ENCODE measurements around the gene ZNF579.
A peak's percentile ranks its signal among the peaks of the same experiment; 100 is the strongest.

ZNF579 gene

DNA sequence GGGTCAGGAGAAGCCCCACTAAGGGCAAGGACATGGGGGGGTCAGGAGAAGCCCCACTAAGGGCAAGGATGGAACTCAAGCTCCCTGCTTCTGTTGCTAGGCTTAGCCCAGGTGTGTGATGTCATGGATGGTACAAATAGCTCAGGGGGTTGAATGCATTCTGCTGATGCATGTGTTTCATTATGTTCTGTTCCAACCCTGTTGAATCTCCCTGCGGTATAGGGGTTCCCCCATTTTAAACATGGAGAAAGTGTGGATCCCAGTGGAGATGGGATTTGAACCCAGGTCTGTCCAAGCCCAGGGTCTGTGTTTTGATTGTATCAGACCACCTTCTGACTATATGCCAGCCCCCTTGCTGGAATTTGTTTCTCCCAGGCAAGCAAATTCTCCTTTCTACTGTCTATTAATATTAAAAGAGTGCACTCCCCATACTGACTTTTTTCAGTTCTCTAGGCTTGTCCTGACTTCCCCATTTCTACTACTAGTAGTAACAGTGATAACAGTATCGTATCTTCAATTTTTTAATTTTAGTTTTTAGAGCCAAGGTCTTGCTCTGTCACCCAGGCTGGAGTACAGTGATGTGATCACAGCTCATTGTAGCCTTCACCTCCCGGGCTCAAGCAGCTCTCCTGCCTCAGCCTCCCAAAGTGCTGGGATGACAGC is 31.5 kb upstream of the ZNF579 start:
- TF ChIP-seq, protein P1, sequence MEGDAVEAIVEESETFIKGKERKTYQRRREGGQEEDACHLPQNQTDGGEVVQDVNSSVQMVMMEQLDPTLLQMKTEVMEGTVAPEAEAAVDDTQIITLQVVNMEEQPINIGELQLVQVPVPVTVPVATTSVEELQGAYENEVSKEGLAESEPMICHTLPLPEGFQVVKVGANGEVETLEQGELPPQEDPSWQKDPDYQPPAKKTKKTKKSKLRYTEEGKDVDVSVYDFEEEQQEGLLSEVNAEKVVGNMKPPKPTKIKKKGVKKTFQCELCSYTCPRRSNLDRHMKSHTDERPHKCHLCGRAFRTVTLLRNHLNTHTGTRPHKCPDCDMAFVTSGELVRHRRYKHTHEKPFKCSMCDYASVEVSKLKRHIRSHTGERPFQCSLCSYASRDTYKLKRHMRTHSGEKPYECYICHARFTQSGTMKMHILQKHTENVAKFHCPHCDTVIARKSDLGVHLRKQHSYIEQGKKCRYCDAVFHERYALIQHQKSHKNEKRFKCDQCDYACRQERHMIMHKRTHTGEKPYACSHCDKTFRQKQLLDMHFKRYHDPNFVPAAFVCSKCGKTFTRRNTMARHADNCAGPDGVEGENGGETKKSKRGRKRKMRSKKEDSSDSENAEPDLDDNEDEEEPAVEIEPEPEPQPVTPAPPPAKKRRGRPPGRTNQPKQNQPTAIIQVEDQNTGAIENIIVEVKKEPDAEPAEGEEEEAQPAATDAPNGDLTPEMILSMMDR (IDR thresholded peaks at IDR 0.05; ENCODE audit: low read depth, low read length), result no peak
- DNase-seq (ENCODE audit: low read depth in 2 of 2), result no peak
- no peak overlapping the region for H3K4me3 ChIP-seq (replicated peaks in 1 of 2; ENCODE audit: low read depth in 2 of 2, low read length in 2 of 2)

DNA sequence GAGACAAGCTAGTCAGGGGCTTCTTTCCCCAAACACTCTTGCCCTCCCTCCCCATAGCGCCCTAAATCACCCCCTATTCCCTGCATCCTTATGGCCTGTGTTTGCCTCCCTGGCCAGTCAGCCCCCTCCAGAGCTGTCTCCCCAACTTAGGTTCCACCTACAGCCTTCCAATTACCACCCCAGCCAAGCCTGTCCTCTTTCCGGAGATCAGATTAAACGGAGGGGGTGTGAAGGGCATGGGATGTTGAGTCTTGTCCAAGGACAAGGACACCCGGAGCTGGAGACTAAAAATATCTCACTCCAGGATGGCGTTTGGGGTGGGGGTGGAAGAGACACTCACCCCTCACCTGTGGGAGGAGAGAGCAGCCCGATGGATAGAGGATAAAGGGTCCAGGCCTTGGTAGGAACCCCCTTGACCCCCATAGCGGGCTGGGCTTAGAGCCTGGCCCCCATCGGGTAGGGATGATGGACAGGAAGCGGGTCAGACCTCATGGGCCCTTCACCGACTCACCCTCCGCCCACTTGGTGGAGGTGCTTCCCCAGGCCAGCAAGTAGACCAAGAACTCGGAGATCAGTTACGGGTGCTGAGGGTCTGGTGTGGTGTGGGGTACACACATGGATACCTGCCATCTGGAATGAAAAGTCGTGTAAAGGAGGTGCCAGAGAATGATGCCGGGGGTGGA is 30.8 kb upstream of the ZNF579 start:
- no peak overlapping the region for H3K4me3 ChIP-seq (replicated peaks in 1 of 2; ENCODE audit: low read depth in 2 of 2, low read length in 2 of 2)
- DNase-seq (ENCODE audit: low read depth in 2 of 2), result no peak
- TF ChIP-seq, protein P1 (IDR thresholded peaks at IDR 0.05; ENCODE audit: low read depth, low read length), result no peak

GRCh38 chr19:55609326-55609725 is 28.7 kb upstream of the ZNF579 start:
- no peak for DNase-seq (ENCODE audit: low read depth in 2 of 2)
- H3K4me3 ChIP-seq (replicated peaks in 1 of 2; ENCODE audit: low read depth in 2 of 2, low read length in 2 of 2), result no peak overlapping the region
- TF ChIP-seq, protein P1 (IDR thresholded peaks at IDR 0.05; ENCODE audit: low read depth, low read length), result no peak

DNA sequence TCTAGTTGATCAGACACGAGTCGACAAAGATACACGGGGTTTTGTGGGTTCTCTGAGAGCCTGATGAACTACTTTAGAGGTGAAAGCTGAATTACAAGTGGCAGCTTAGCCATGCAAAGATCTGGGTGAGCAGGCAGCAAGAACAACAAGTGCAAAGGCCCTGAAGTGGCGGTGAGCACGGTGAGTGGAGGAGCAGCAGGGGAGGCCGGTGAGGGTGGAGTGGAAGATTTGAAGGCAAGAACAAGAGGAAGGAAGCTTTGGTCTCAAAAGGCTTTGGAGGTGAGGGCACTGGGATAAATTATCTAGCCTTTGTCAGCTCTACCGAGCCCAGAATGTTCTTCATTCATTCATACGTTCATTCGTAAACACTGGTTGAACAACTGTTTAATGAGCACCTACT is 26.2 kb upstream of the ZNF579 start:
- DNase-seq (ENCODE audit: low read depth in 2 of 2), result no peak
- H3K4me3 ChIP-seq (replicated peaks in 1 of 2; ENCODE audit: low read depth in 2 of 2, low read length in 2 of 2), result peak overlapping the region; percentile 88 to 97
- TF ChIP-seq, protein P1 (IDR thresholded peaks at IDR 0.05; ENCODE audit: low read depth, low read length), result no peak

- TF ChIP-seq, protein P1 (IDR thresholded peaks at IDR 0.05; ENCODE audit: low read depth, low read length), result no peak
- DNase-seq (ENCODE audit: low read depth in 2 of 2), result no peak
- H3K4me3 ChIP-seq (replicated peaks in 1 of 2; ENCODE audit: low read depth in 2 of 2, low read length in 2 of 2), result peak overlapping the region; percentile 88 to 97
Observed at GRCh38 chr19:55606471-55606787, 25.8 kb upstream of the ZNF579 start.

DNA sequence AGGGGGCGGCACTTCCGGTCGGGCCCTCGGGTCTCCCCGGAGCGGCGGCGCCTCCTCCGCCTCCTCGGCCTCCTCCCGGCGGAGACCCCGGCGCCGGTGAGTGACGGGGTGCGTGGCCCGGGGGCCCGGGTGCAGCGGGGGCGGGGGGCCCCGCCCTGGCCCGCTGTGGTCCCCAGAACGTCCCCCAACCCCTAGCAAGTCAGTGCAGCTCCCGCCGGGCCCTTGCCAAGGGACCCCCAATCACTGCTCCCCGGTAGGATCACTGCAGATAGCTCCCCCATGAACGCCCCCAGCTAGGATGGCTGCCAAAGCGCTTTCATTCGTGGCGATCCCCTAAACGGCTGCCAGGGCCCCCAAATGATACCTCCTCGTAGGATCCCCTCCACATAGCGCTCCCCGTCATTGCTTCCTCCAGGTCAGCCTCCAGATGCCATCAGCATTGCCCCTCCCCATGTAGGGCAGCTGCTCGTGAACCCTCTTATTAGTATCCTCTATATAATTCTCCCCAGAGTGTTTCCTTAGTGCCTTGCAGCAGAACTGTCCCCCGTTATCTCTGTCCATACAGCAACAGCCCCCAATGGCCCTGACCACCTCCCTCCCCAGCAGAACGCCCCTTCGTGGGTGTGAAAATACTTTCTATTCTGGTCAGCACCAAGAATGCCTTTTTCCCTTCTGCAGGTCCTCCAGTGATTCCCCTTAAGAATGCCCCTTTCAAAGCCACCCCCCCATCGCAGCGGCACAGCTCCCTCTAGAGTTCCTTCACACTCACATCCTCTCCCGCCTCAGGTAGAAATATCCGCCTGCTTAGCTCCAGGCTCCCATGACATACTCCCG is 25.2 kb upstream of the ZNF579 start, which contains the start of gene ZNF865:
Gene ZNF865, plus strand, starts transcription at position 11 of the 834 bp plus-strand sequence. CDS start 7,972 bp downstream, outside the sequence.
- DNase-seq (ENCODE audit: low read depth in 2 of 2), result peak; percentile 91
- H3K4me3 ChIP-seq (replicated peaks in 1 of 2; ENCODE audit: low read depth in 2 of 2, low read length in 2 of 2), result peak within 1 kb of the TSS; percentile 88 to 97
- TF ChIP-seq, protein P1 (IDR thresholded peaks at IDR 0.05; ENCODE audit: low read depth, low read length), result peak; percentile 92

Measured in cardiac fibroblast (primary cell).